HUES6 (cell line): ENCODE data around the gene LMO3.
"Not testable (repeated sequence)": the region's sequence is repeated elsewhere in the genome, so short reads cannot be mapped to it uniquely, and the experiment has no call there.

Source experiments
- H3K27ac ChIP-seq: 2 replicates; pipeline ENCODE4 v1.7.0; 2013; ENCODE audit warnings: low read depth, mild to moderate bottlenecking, low read length, inconsistent platforms
- H3K27me3 ChIP-seq: 2 replicates; pipeline ENCODE4 v1.6.1; 2013; ENCODE audit warnings: low read length; ENCODE audit not compliant: control insufficient read depth, insufficient read depth
- H3K36me3 ChIP-seq: 2 replicates; pipeline ENCODE4 v1.6.1; 2013; ENCODE audit warnings: low read length; ENCODE audit not compliant: control insufficient read depth, insufficient read depth
- H3K4me1 ChIP-seq: 2 replicates; pipeline ENCODE4 v1.6.1; 2013; ENCODE audit warnings: low read length; ENCODE audit not compliant: control insufficient read depth, insufficient read depth
- H3K4me3 ChIP-seq: 2 replicates; pipeline ENCODE4 v1.5.1; 2013; ENCODE audit warnings: low read depth, low read length
- H3K9ac ChIP-seq: one replicate; pipeline ENCODE4 v1.6.1; 2013; ENCODE audit warnings: mild to moderate bottlenecking, low read length
- H3K9me3 ChIP-seq: 2 replicates; pipeline ENCODE4 v1.6.1; 2013; ENCODE audit warnings: low read depth, low read length; ENCODE audit not compliant: control insufficient read depth, insufficient read depth

The LMO3 gene

DNA sequence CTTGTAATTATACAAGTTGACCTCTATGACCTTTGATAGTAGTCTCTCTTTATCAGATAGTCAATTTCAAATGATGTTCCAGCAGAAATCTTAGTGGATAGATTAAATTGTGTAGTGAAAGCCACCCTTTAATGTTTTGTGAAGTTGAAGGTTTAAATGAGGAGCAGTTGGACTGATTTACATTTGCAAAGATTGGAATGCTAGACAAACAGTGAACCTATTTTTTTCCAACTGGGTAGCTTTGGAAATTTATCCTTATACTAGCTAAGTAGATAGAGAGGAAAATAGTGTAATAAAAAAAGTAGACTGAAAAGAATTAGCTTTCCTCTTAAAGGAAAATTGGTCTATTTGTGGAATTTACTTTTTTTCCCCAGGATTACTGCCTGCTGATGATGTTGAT lies 53.7 kb downstream of the LMO3 start:
- H3K9ac ChIP-seq: no peak overlapping the region
- H3K4me3 ChIP-seq: no peak overlapping the region
- peaks cover 15% of the 10 kb centered on the region for H3K4me1 ChIP-seq
- no peaks in the 10 kb centered on the region for H3K9me3 ChIP-seq
- H3K27ac ChIP-seq: no peak overlapping the region
- no peaks in the 10 kb centered on the region for H3K36me3 ChIP-seq
- H3K27me3 ChIP-seq: no peaks in the 10 kb centered on the region

DNA sequence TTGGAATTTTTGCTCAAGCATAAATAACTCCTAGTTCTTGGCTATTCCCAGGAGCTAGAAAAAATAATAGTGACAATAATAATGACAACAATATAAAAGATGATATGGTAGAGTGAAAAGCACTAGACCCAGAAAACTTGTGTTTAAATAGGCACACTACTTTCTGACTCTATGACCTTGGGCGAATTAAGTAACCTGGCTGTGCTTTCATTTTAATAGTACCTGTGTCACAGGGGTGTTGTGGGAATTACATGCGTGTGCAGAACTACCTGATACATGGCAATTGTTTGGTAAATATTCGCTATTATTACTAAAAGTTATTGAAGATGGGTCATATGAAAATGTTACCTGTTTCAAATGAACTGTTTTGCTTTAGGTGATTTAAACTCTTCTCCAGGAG lies 60.1 kb downstream of the LMO3 start:
- H3K9me3 ChIP-seq: no peaks in the 10 kb centered on the region
- no peak overlapping the region for H3K4me3 ChIP-seq
- H3K27ac ChIP-seq: no peak overlapping the region
- H3K36me3 ChIP-seq: no peaks in the 10 kb centered on the region
- H3K27me3 ChIP-seq: no peaks in the 10 kb centered on the region
- H3K9ac ChIP-seq: no peak overlapping the region
- no peaks in the 10 kb centered on the region for H3K4me1 ChIP-seq

DNA sequence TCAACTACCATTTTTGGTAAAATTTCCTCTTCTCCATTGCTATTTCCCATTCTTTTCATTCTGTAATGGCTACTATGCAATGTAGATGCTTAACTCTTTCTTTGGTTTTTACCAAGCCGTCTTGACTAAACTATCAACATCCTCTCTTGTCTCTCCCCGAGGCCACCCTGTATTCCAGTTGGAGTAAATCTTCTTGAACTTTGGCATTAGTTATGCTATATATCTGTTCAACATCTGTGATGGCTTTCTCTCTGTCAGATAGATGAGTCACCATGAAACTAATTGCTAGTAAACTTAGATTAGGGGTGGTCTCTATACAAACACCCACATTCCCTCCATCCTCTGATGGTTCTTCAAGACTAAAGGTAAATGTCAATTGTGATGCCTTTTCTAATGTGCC lies 63.4 kb downstream of the LMO3 start:
- no peaks in the 10 kb centered on the region for H3K36me3 ChIP-seq
- H3K9ac ChIP-seq: no peak overlapping the region
- no peaks in the 10 kb centered on the region for H3K27me3 ChIP-seq
- peaks cover 8% of the 10 kb centered on the region; the same call in 1 of the 2 replicates for H3K9me3 ChIP-seq
- H3K4me1 ChIP-seq: no peaks in the 10 kb centered on the region
- H3K4me3 ChIP-seq: no peak overlapping the region
- no peak overlapping the region for H3K27ac ChIP-seq

GRCh38 chr12:16537652-16538051 lies 68.3 kb downstream of the LMO3 start:
- H3K27me3 ChIP-seq, H3K4me3 ChIP-seq, H3K27ac ChIP-seq, H3K9ac ChIP-seq, H3K36me3 ChIP-seq, H3K4me1 ChIP-seq: not testable (repeated sequence)
- H3K9me3 ChIP-seq: peaks cover 17% of the 10 kb centered on the region

GRCh38 chr12:16531621-16532020 lies 74.3 kb downstream of the LMO3 start:
- Histone ChIP-seq H3K36me3 (no peaks in the 10 kb centered on the region), H3K9me3 (0 out of 2 replicates have a peak, but pooled peaks cover under 1% of the 10 kb centered on the region), H3K9ac (no peak overlapping the region), H3K27me3 (no peaks in the 10 kb centered on the region), H3K4me1 (no peaks in the 10 kb centered on the region), H3K4me3 (no peak overlapping the region), H3K27ac (no peak overlapping the region)

- H3K9me3 ChIP-seq: no peaks in the 10 kb centered on the region
- H3K27ac ChIP-seq: no peak overlapping the region
- no peaks in the 10 kb centered on the region for H3K4me1 ChIP-seq
- H3K27me3 ChIP-seq: no peaks in the 10 kb centered on the region
- H3K36me3 ChIP-seq: no peaks in the 10 kb centered on the region
- no peak overlapping the region for H3K9ac ChIP-seq
- no peak overlapping the region for H3K4me3 ChIP-seq
Observed at GRCh38 chr12:16530268-16530850, 75.6 kb downstream of the LMO3 start.

- Histone ChIP-seq H3K4me1 (no peaks in the 10 kb centered on the region), H3K9me3 (no peaks in the 10 kb centered on the region), H3K27ac (no peak overlapping the region), H3K4me3 (no peak overlapping the region), H3K27me3 (no peaks in the 10 kb centered on the region), H3K9ac (no peak overlapping the region), H3K36me3 (no peaks in the 10 kb centered on the region)
Observed at GRCh38 chr12:16526693-16527092, 79.3 kb downstream of the LMO3 start.

GRCh38 chr12:16524378-16524777 lies 81.6 kb downstream of the LMO3 start:
- H3K9me3 ChIP-seq: no peaks in the 10 kb centered on the region

DNA sequence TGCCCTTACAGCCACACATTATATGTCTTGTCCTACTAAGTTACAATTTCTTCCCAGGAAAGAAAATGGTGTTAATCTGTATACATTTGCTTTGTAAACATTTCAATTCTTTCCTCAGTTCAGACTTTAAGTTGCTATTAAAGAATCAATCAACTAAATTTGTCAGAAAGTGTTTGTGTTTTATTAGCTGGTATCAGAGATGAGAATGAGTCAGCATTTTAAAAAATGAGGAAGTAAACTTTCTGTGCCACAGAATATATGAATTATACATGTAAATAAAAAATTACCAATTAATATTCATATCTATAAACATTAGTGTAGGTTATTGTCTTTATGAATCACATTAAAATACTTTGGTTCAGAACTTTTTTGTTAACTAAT lies 82.0 kb downstream of the LMO3 start:
- H3K36me3 ChIP-seq: no peaks in the 10 kb centered on the region
- H3K27ac ChIP-seq: no peak overlapping the region
- no peak overlapping the region for H3K9ac ChIP-seq
- no peaks in the 10 kb centered on the region for H3K4me1 ChIP-seq
- no peak overlapping the region for H3K4me3 ChIP-seq
- no peaks in the 10 kb centered on the region for H3K27me3 ChIP-seq
- H3K9me3 ChIP-seq: no peaks in the 10 kb centered on the region

More at GRCh38 chr12:16524378-16524777, 81.6 kb downstream of the LMO3 start:
- Histone ChIP-seq H3K4me3 (no peak overlapping the region), H3K36me3 (no peaks in the 10 kb centered on the region), H3K27ac (no peak overlapping the region), H3K9ac (no peak overlapping the region), H3K4me1 (no peaks in the 10 kb centered on the region), H3K27me3 (no peaks in the 10 kb centered on the region)

DNA sequence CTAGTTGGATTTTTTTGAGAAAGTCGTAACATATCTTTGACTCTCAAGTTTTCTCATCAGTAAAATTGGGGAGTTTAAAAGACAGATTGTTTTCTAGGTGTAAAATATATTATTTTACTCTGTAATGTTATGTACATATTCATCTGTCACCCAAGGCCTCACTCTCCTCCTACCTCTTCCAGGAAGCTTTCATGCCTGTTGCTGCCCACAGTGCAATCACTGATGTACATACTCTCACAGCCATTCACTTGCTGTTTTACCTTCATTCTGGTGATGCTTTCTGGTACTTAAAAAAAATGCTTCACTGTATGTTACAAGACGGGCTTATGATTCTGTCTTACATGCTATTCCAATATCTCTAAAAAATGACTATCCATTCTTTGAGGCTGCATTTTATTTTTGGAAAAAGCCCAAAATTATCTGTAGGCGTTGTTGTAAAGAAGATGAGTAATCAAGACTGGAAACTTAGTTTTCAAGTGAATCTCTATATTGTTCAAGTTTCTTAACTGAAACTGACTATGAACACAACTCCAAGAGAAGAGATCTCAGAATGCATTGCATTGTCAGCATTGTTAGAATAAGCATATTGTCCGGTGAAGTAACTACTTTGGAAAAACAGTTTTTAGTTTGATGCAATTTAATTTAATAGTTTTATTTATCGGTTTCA lies 82.5 kb downstream of the LMO3 start:
- no peak overlapping the region for H3K4me3 ChIP-seq
- no peaks in the 10 kb centered on the region for H3K27me3 ChIP-seq
- H3K36me3 ChIP-seq: no peaks in the 10 kb centered on the region
- no peak overlapping the region for H3K9ac ChIP-seq
- no peak overlapping the region for H3K27ac ChIP-seq
- H3K9me3 ChIP-seq: no peaks in the 10 kb centered on the region
- no peaks in the 10 kb centered on the region for H3K4me1 ChIP-seq

- H3K4me1 ChIP-seq: no peaks in the 10 kb centered on the region
- H3K4me3 ChIP-seq: no peak overlapping the region
- H3K9ac ChIP-seq: no peak overlapping the region
- no peaks in the 10 kb centered on the region for H3K36me3 ChIP-seq
- H3K27me3 ChIP-seq: no peaks in the 10 kb centered on the region
- no peaks in the 10 kb centered on the region for H3K9me3 ChIP-seq
- no peak overlapping the region for H3K27ac ChIP-seq
Observed at GRCh38 chr12:16520328-16520727, 85.6 kb downstream of the LMO3 start.
